GM18502 (cell line): ENCODE results near the gene PDE10A.

Experiments
- ATAC-seq: cut with Tn5 transposase; IDR thresholded peaks from one replicate; pipeline ENCODE4 v1.9.1; 2021; ENCODE audit warnings: mild to moderate bottlenecking; ENCODE audit not compliant: unreplicated experiment, poor library complexity

Gene PDE10A

GRCh38 chr6:165658395-165659058 lies 4.5 kb downstream of the PDE10A start:
- no peak for ATAC-seq

GRCh38 chr6:165657325-165657680 lies 5.7 kb downstream of the PDE10A start:
- no peak for ATAC-seq

- no peak for ATAC-seq
Observed at GRCh38 chr6:165656581-165657324, 6.3 kb downstream of the PDE10A start.

- ATAC-seq = no peak
Observed at GRCh38 chr6:165655191-165655590, 7.8 kb downstream of the PDE10A start.

- no peak for ATAC-seq
Observed at GRCh38 chr6:165654144-165654543, 8.9 kb downstream of the PDE10A start.

GRCh38 chr6:165653607-165654006 lies 9.4 kb downstream of the PDE10A start:
- no peak for ATAC-seq

GRCh38 chr6:165653196-165653595 lies 9.8 kb downstream of the PDE10A start:
- no peak for ATAC-seq

- ATAC-seq = no peak
Observed at GRCh38 chr6:165652766-165653165, 10.3 kb downstream of the PDE10A start.

GRCh38 chr6:165649166-165650137 lies 13.6 kb downstream of the PDE10A start:
- no peak for ATAC-seq

- ATAC-seq = no peak
Observed at GRCh38 chr6:165647041-165647440, 16.0 kb downstream of the PDE10A start.

GRCh38 chr6:165645919-165646318 lies 17.1 kb downstream of the PDE10A start:
- ATAC-seq = no peak

- no peak for ATAC-seq
Observed at GRCh38 chr6:165644586-165645266, 18.3 kb downstream of the PDE10A start.

GRCh38 chr6:165643015-165643414 lies 20.0 kb downstream of the PDE10A start:
- ATAC-seq = no peak

- no peak for ATAC-seq
Observed at GRCh38 chr6:165641672-165642156, 21.3 kb downstream of the PDE10A start.

- no peak for ATAC-seq
Observed at GRCh38 chr6:165640806-165641205, 22.2 kb downstream of the PDE10A start.

GRCh38 chr6:165638530-165638929 lies 24.5 kb downstream of the PDE10A start:
- no peak for ATAC-seq

GRCh38 chr6:165637586-165637985 lies 25.5 kb downstream of the PDE10A start:
- no peak for ATAC-seq

GRCh38 chr6:165636402-165637048 lies 26.5 kb downstream of the PDE10A start:
- ATAC-seq = no peak

- no peak for ATAC-seq
Observed at GRCh38 chr6:165635965-165636364, 27.1 kb downstream of the PDE10A start.
